GM19395 (cell line): Measurements from ENCODE around the gene AKAP12.

Experiments
- ATAC-seq: cut with Tn5 transposase; IDR thresholded peaks from one replicate; pipeline ENCODE4 v1.9.1; 2021; ENCODE audit warnings: mild to moderate bottlenecking, moderate library complexity; ENCODE audit not compliant: unreplicated experiment

Gene AKAP12

DNA sequence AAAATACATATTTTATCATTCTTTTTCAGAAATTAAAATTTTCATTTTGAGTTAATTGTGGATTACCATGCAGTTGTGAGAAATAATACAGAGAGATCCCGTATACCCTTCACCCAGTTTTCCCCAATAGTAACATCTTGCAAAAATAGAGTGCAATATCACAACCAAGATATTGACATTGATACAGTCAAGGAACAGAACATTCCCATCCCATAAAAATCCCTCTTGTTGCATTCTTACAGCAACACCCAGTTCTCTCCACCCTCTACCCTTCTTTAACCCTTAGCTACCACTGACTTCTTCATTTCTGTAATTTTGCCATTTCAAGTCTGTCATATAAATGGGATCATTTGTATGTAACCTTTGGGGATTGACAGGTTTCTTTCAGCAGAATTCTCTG, 6.9 kb upstream of the AKAP12 start:
- ATAC-seq = no peak

DNA sequence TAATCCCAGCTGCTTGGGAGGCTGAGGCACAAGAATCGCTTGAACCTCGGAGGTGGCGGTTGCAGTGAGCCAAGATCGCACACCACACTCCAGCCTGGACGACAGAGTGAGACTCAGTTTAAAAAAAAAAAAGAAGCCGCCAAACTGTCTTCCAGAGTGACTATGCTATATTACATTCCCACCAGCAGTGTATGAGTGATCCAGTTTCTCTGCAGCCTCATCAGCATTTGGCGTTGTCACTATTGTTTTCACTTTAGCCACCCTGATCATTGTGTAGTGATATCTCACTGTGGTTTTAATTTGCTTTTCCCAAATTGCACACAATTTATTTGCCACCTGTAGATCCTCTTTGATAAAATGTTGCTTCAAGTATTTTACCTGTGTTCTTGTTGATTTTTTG, 6.0 kb upstream of the AKAP12 start:
- ATAC-seq = no peak

DNA sequence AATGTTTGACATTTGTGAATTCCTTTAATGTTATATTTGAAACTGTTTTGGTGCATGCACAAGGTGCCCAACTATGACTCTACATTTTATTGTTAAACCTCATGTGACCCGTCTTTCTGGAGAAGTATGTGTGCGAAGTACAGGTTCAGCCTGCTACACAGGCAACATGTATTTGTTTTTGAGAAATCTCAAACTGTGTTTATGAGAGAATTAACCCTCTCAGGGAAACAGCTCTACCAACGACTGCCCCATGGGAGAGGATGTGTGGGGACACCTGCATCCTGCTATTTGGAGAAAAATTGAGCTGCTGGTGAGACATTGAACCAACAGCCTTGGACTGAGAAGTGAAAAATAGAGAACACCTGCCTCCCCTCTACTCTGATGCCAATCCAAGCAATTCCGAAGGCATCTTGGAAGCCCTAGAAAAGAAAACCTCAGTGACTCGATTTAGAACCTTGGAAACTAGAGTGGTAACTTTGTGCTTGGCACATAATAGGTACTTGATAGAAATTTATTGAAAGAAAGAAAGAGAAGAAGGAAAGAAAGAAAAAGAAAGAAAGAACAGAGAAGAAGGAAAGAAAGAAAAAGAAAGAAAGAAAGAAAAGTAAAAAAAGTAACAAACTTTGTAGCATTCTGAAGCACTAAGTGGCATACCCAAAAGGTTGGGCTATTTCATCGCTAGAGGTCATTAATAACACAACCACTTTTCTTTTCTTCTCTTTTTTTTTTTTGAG, 2.9 kb upstream of the AKAP12 start:
- ATAC-seq = no peak

DNA sequence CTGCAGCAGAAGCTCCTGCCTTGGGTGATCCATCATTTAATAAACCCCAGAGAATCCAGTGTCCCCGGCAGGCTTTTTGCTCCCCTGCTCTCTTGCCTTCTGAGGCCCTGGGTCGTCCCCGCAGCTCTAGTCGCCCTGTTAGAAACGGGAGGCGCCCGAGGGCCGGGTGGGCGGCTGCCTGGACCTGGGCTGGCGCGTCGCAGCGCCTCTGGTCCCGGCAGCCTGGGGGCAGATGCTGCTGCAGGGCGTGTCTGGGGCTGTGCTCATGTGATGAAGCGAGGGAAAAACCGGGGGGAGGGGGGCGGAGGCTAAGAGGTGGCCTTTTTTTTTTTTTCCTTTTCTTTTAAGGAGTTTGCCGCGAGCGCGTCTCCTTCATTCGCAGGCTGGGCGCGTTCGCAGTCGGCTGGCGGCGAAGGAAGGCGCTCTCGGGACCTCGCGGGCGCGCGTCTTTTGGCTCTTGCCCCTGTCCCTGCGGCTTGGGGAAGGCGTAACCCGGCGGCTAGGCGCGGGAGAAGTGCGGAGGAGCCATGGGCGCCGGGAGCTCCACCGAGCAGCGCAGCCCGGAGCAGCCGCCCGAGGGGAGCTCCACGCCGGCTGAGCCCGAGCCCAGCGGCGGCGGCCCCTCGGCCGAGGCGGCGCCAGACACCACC, 394 bp downstream of the AKAP12 start:
- no peak for ATAC-seq

DNA sequence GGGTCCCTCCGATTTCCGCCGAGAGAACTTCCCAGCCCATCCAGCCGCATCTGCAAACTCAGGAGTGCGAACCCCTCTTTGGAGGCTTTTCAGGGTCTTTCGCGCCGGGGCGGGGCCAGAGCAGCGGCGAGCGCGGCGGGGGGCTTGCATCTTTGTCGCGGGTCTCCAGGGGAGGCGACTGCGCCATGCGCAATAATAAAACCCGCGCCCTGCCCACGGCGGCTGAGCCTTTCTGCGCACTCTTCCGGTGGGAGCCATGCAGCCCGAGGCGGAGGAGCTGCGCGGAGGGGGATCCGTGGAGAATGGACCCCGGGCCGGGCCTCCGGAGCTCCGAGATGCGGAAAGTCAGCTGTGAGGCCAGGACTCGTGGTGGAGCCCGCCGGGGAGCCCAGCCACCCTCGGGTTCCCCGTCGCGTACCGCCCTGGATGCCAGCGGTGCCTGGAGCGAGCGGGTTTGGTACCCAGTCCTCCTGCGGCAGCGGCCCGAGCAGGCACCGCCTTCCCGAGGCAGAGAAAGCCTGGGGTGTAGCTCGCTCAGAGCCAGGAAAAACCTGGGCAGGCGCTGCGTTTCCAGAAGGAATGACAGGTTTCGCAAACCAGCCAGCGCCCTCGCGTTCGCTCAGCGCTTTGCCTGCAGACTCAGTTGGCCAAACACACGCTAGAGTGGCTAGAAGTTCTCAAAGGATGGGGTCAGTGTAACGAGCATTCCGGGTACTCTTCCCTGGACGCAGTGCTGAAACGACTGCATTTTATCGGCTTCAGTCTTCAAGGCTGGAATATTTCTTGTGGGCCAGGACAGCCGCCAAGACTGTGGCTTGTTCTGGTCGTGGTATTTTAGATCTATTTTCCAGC, 1.2 kb downstream of the AKAP12 start:
- ATAC-seq = no peak

DNA sequence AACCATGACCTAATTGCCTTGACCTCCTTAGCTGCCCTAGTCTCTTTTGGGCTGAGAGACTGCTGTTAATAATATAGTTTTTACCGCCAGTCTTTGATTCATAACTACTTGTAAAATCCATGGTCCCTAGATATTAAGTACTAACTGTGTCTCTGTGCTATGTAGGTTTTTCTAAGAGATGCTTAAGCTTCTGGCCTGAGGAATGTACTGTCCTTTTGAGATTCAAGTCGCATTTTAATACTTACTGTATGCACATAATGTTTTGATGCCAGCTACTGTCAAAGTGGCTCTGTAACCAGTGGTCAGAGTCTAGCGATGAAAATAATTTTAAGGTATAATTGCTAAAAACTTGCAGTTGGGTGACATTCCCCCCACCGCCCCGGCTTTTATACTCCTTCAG, 2.1 kb downstream of the AKAP12 start:
- ATAC-seq = no peak

DNA sequence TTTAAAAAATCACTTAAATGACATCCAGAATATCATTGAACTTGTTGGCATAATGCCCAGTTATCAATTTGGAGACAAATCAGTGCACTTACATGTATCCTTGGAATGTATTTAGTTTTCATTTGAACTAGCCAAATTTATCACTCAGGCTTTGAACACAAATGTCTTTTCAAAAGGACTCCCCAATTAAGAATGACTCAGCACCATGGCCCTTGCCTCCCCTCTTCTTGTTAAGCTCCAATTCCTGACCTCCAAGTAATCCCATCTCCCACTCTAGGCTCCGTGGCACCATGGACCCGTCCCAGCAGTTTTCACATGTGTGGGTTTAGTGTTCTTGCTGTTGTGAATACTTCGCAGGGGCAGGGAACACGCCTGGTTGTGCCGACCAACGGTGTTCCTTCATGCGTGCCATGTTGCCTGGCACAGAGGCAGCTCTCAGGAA, 2.7 kb downstream of the AKAP12 start:
- no peak for ATAC-seq

DNA sequence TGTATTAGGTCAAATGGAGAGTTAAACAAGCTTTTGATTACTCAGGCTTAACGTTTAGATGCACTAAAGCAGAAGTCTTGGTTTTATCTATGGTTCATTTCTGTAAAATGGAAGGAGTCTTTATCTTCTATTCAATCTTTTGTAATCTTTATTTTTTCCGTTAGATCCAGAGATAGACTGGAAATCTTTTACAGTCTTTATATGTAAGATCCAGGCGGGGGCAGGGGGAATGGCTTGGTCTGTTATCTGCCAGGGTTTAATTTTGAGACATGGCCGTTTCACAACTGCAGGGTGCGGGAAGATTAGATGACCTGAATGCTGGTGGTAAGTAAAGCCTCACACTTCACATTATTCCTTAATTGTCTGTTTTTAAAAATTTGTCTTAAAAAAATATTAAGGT, 3.7 kb downstream of the AKAP12 start:
- no peak for ATAC-seq

DNA sequence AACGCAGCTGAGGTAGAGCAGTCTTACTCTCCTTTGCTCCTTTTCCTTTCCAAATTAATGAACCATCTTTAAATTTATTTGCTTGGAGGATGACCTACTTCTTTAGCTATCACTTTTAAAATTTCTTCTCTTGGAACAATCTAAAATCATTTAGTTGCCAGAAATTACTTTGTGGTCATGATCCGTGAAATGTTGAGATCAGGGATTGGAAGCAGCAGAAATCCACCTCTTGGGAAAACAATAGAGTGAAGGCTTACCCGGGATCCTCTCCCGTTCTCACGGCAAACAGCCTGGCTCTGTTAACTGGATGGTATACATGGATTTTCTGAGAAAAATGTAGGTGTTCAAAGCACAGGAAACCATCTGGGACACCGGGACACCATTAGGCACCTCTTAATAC, 7.7 kb downstream of the AKAP12 start:
- ATAC-seq = no peak

DNA sequence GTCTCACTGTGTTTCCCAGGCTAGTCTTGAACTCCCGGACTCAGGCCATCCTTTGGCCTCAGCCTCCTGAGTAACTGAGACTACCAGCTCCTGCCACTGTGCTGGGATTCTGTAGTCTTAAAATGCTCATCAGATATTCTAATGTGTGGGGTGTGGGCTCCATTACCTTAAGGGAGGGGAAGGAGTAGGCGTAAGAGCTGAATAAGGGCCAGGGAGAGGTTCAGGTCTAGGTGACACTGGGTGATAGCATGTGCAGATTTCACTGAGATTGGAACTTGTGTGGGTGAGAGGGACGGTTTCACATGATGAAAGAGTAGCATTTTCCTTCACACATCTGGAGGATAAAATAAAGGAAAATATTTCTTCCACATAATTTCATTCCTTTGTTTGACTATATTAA, 8.5 kb downstream of the AKAP12 start:
- no peak for ATAC-seq

DNA sequence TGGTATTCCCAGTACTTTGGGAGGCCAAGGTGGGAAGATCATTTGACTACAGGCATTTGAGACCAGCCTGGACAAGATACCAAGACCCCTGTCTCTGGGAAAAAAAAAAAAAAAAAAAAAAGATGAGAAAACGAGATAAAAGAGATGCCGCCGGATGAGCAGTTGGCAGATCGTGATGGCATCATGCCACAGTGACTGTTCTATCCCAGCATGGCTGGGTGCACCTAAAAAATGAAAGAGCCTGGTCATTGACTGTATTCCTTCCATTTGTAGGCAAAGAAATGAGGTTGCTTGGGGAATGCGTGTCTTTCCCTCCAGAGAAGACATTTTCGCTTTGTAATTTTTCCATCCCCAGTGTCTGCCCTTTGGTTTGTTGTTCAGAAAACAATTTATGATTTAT, 12.9 kb downstream of the AKAP12 start:
- ATAC-seq = no peak

DNA sequence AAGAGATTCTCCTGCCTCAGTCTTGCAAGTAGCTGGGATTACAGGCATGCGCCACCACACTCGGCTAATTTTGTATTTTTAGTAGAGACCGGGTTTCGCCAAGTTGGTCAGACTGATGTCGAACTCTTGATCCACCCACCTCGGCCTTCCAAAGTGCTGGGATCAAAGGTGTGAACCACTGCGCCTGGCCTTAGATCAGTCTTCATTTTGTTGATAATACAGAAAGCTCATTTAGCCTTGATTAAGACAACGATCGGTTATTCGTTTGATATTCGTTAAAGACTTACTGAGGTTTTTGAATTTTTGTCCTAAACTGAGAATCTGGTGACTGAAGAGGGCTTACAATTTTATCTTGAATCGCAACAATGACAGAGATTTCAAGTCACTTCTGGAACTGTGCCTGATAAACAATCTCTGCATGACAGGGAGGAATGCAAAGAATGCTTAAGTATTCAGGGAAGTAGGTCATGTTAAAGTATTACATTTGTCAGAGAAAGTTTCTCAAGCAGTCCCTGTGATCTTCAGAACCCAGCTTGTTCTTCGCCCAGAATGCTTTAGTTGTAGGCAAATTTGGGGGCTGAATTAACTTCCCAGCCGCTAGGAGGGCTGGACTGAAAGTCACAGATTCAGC, 14.8 kb downstream of the AKAP12 start:
- ATAC-seq = no peak

DNA sequence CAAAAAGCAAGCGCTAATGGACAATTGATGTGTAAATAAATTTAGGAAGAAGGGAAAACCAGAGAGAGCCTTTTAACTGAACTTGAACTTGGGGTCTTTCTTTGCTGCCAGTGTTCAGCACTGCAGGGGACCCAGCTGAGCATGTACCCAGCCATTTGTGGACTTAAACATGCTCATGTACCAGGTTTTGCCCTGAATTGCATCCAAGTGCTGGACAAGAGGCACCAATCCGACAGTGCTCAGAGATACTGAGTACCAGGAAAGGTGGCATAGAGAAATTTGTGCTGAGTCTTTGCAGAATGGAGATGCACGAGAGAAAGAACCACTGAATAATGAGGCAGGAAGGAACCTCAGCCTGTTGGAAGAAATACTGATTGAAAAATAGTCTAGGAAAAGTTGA, 16.0 kb downstream of the AKAP12 start:
- ATAC-seq = no peak

DNA sequence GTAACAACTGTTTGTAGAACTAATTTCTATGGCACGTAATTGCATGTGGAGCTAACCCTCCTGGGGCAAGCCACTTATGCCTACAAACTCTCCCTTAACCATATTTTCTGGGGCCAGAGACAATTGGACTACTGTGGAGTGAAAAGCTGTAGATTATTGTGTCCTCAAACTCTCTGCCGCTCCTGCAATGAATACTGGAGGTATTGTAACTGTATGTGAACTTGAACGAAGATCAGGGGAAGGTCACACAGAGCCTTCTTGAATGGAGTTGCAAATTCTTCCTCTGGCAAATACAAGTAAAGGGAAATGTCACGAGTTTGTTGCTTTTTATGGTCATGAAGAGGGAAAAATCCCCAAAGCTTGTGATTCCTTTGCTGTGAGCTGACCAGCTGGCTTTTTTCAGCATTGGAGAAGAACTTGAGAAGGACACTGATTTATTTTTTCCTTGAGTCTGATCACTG, 18.2 kb downstream of the AKAP12 start:
- no peak for ATAC-seq

DNA sequence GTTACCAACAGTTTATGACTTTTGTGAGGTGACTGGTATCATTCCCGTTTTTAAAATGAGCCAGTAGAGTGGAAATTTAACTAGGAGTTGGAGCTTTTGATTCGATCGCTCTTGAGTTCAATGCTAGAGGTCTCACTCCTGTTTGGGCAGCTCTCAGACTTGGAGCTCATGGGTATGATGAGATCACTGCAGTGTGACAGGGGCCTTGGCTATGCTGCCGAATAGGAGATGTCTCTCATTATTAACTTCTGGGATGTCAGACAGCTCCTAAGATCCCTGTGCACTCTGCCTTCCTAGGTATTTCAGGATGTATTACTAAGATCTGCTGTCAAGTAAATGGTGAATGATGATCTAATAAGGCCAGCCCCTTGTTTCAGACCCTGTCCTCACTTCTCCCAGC, 20.4 kb downstream of the AKAP12 start:
- ATAC-seq = no peak

DNA sequence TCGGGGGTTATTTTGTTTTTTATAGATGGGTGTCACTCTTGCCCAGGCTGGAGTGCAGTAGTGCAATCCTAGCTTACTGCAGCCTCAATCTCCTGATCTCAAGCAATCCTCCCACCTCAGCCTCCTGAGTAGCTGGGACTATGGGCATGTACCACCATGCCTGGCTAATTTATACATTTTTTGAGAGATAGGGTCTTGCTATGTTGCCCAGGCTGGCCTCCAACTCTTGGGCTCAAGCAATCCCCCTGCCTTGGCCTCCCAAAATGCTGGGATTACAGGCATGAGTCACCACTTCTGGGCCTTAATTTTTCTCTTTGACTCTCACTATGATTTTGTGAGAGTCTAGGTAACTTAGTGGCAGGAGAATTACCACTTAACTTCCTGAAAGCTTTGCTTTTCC, 23.3 kb downstream of the AKAP12 start:
- no peak for ATAC-seq

DNA sequence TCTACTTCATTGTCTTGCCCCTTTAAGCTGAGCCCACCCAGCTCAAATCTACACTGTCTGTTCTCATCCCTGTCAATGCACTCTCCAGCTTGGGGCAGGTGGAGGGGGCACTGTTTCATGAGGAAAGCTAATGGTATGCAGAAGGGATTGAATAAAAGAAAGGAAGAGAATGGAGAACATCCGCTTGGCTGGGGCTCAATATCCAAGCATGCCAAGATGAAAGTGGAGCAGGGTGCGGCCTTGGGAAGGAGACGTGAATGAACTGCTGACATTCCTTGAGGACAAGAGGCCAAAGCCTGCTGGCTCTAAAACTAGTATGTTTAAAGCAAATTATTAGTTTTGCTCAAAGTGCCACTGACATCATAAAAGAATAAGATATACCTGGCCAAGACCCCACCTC, 24.2 kb downstream of the AKAP12 start:
- ATAC-seq = no peak

DNA sequence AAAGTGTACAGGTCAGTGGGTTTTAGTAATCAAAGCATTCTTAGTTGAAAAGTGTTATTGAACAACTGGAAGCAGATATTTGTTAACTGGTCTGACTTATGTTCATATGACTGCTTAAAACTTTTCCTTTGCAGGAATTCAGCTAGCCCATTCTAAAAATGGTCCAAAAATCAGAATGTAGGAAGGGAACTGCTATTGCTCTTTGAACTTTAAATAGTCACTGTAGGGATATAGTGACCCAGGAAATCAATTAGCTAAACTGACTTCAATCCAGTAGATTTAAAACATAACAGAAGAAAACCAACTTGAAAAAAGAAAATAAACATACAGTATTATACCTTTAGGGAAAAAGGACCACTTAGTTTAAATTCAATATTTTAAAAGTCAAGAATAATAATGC, 25.5 kb downstream of the AKAP12 start:
- ATAC-seq = no peak

DNA sequence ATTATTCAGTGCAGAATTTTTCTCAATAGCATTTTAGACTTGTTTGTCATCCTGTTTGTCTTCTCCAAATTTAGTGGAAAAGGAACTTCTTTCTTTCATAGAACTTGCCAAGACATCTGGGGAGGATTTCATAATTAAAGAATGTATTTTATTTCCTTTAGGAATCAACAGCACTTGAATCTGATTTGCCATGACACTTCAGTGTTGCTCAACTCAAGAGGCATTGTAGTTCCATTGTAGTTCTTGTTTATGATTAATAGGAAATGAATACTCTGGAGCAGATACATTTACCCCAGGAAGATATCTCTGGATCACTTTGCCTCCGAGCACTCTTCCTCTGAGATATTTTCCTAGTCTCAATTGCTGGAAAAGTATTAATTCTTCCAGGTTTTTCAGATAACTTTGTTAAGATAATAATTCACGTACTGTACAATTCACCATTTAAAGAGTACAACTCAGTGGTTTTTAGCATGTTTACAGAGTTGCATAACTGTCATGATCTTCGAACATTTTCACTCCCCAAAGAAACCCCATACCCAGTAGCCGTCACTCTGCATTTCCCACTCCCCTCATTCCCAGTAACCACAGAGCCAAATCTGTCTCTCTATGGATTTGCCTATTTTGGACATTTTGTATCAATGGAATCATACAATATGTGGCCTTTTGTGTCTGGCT, 29.7 kb downstream of the AKAP12 start:
- ATAC-seq = no peak

DNA sequence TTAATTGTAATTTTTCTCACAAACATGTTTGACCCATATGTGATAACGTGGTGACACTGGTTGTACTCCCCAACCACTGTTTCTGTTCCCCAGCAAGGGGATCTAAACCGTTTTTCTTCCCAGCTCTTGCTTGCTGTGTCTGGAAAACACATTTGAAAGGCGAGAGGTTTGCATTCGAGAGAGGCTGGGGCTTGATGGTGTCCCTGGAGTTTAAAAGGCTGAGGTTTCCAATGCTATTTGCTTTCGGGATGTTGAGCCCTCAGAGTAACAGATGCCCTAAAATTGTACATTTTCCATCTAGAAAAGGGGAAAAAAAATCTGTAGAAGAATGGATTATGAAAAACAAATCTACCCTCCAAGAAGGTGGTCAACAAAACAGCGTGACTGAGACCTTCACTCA, 35.4 kb downstream of the AKAP12 start:
- ATAC-seq = no peak

DNA sequence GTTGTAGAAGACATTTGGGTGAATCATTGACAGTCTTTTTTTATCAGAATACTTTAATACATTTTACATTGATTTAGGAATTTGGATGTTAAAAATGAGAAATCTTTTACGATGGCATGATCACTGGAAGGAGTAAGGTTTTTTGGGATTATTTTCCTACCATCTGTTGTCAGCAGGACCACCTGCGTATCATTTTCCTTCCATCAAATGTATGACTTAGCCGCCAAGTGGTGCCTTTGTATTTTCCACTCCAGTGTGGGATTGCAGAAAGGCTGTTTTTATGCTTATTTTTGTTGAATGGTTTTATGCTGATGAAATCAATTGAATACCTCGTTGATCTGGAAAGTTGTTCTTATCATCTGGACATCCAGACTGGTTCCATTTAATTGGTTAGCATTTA, 35.8 kb downstream of the AKAP12 start:
- ATAC-seq = no peak
